Measurements from ENCODE around the gene CYBRD1. TPM values are rescaled to one million over a fixed set of nuclear protein-coding genes. Genes with fewer than 3 reads are reported as not detected.

The CYBRD1 gene
- polyA plus RNA-seq, 1 experiment = 157 TPM

- Histone ChIP-seq H3K4me3 (ENCODE audit: low read depth, low read length) (no peak overlapping the region), H3K27me3 (ENCODE audit: control insufficient read depth, insufficient read depth, low read length) (no peaks in the 10 kb centered on the region), H3K27ac (ENCODE audit: low read depth, low read length) (no peak overlapping the region), H3K9me3 (ENCODE audit: control insufficient read depth, insufficient read depth, low read length) (no peaks in the 10 kb centered on the region)
- no peak for DNase-seq (ENCODE audit: low read depth, low spot score)
- no peak for TF ChIP-seq CTCF (IDR thresholded peaks at IDR 0.05; ENCODE audit: low read depth, low read length)
- ChIA-PET CTCF (interaction anchor here (1.0 kb wide), 1 partner anchor 645 kb away, joined by 3 read pairs; no protein-coding TSS in a partner anchor), POLR2A (interaction anchor here (0.7 kb wide), 1 partner anchor 189 kb away, joined by 3 read pairs; no protein-coding TSS in a partner anchor)
Observed at GRCh38 chr2:171482308-171482707, 40.0 kb upstream of the CYBRD1 start.

- no peak overlapping the region for H3K27ac ChIP-seq (ENCODE audit: low read depth, low read length)
- H3K4me3 ChIP-seq (ENCODE audit: low read depth, low read length) = no peak overlapping the region
- DNase-seq (ENCODE audit: low read depth, low spot score) = no peak
- H3K27me3 ChIP-seq (ENCODE audit: control insufficient read depth, insufficient read depth, low read length) = no peaks in the 10 kb centered on the region
- TF ChIP-seq CTCF (IDR thresholded peaks at IDR 0.05; ENCODE audit: low read depth, low read length) = no peak
- no peaks in the 10 kb centered on the region for H3K9me3 ChIP-seq (ENCODE audit: control insufficient read depth, insufficient read depth, low read length)
- POLR2A ChIA-PET = interaction anchor here (0.7 to 1.1 kb wide), 2 partner anchors 49 to 189 kb away, joined by 3 read pairs; partner anchors contain the start of genes DCAF17 and METTL8
- CTCF ChIA-PET = interaction anchor here (1.0 kb wide), 1 partner anchor 644 kb away, joined by 3 read pairs; no protein-coding TSS in a partner anchor
Observed at GRCh38 chr2:171482877-171483276, 39.4 kb upstream of the CYBRD1 start.

GRCh38 chr2:171483793-171484192 is 38.5 kb upstream of the CYBRD1 start:
- H3K27me3 ChIP-seq (ENCODE audit: control insufficient read depth, insufficient read depth, low read length) = no peaks in the 10 kb centered on the region
- H3K4me3 ChIP-seq (ENCODE audit: low read depth, low read length) = no peak overlapping the region
- POLR2A ChIA-PET = interaction anchor here (1.1 kb wide), 1 partner anchor 50 kb away, joined by 3 read pairs; the partner anchor contains the start of genes DCAF17 and METTL8
- H3K27ac ChIP-seq (ENCODE audit: low read depth, low read length) = no peak overlapping the region
- TF ChIP-seq CTCF (IDR thresholded peaks at IDR 0.05; ENCODE audit: low read depth, low read length) = no peak
- H3K9me3 ChIP-seq (ENCODE audit: control insufficient read depth, insufficient read depth, low read length) = no peaks in the 10 kb centered on the region
- no peak for DNase-seq (ENCODE audit: low read depth, low spot score)
- CTCF ChIA-PET = no interaction called here

GRCh38 chr2:171485116-171485515 is 37.2 kb upstream of the CYBRD1 start:
- Histone ChIP-seq H3K27me3 (ENCODE audit: control insufficient read depth, insufficient read depth, low read length) (no peaks in the 10 kb centered on the region), H3K27ac (ENCODE audit: low read depth, low read length) (no peak overlapping the region), H3K9me3 (ENCODE audit: control insufficient read depth, insufficient read depth, low read length) (no peaks in the 10 kb centered on the region), H3K4me3 (ENCODE audit: low read depth, low read length) (no peak overlapping the region)
- no peak for TF ChIP-seq CTCF (IDR thresholded peaks at IDR 0.05; ENCODE audit: low read depth, low read length)
- POLR2A ChIA-PET = no interaction called here
- CTCF ChIA-PET = no interaction called here
- no peak for DNase-seq (ENCODE audit: low read depth, low spot score)

- ChIA-PET POLR2A (no interaction called here), CTCF (no interaction called here)
- Histone ChIP-seq H3K4me3 (ENCODE audit: low read depth, low read length) (no peak overlapping the region), H3K9me3 (ENCODE audit: control insufficient read depth, insufficient read depth, low read length) (no peaks in the 10 kb centered on the region), H3K27me3 (ENCODE audit: control insufficient read depth, insufficient read depth, low read length) (no peaks in the 10 kb centered on the region), H3K27ac (ENCODE audit: low read depth, low read length) (no peak overlapping the region)
- TF ChIP-seq CTCF (IDR thresholded peaks at IDR 0.05; ENCODE audit: low read depth, low read length) = no peak
- DNase-seq (ENCODE audit: low read depth, low spot score) = no peak
Observed at GRCh38 chr2:171487201-171487600, 35.1 kb upstream of the CYBRD1 start.

Measured in AG04450 (cell line).